HepG2 (cell line): ENCODE data around the gene PELI3. TPM values are rescaled to one million over a fixed set of nuclear protein-coding genes. Genes with fewer than 3 reads are reported as not detected.

Experiments used
- HDAC6 ChIP-seq: fragments of 200-600 bp; sonication (generic); IDR thresholded peaks from 2 replicates; pipeline ENCODE4 v1.7.0; 2017; ENCODE audit warnings: mild to moderate bottlenecking, antibody characterized with exemption, low read length, low read depth
- IRF1 ChIP-seq: sonication (generic); formaldehyde crosslinking; IDR thresholded peaks from 2 replicates; pipeline ENCODE4 v1.4.0; 2020; ENCODE audit warnings: low read depth, mild to moderate bottlenecking, missing genetic modification reagents
- KAT2B ChIP-seq: fragments of 150-350 bp; IDR thresholded peaks from 2 replicates; pipeline ENCODE4 v1.6.1; 2014; ENCODE audit warnings: low read depth, low read length, borderline replicate concordance
- KDM2A ChIP-seq: sonication (generic); formaldehyde crosslinking; IDR thresholded peaks from 2 replicates; pipeline ENCODE4 v1.4.0; 2020; ENCODE audit warnings: low read depth, missing genetic modification reagents, borderline replicate concordance
- KLF11 ChIP-seq: IDR thresholded peaks from 2 replicates; pipeline ENCODE4 v1.6.1; 2016; ENCODE audit warnings: missing compliant biosample characterization
- MEIS2 ChIP-seq: sonication (generic); formaldehyde crosslinking; IDR thresholded peaks from 2 replicates; pipeline ENCODE4 v1.9.0; 2021; ENCODE audit warnings: mild to moderate bottlenecking, missing genetic modification reagents
- MXD4 ChIP-seq: IDR thresholded peaks from 2 replicates; pipeline ENCODE4 v1.6.1; 2016; ENCODE audit warnings: mild to moderate bottlenecking, missing biosample characterization, missing genetic modification reagents
- MYNN ChIP-seq: sonication (generic); formaldehyde crosslinking; IDR thresholded peaks from 2 replicates; pipeline ENCODE4 v1.4.0; 2020; ENCODE audit warnings: mild to moderate bottlenecking, low read depth, missing genetic modification reagents
- NPAS2 ChIP-seq: sonication (generic); formaldehyde crosslinking; IDR thresholded peaks from 2 replicates; pipeline ENCODE4 v1.8.0; 2022; ENCODE audit warnings: mild to moderate bottlenecking, missing genetic modification reagents, borderline replicate concordance
- PITX1 ChIP-seq: sonication (generic); formaldehyde crosslinking; IDR thresholded peaks from 2 replicates; pipeline ENCODE4 v1.5.1; 2020; ENCODE audit warnings: mild to moderate bottlenecking, missing genetic modification reagents
- RNF219 ChIP-seq: sonication (generic); formaldehyde crosslinking; IDR thresholded peaks from 2 replicates; pipeline ENCODE4 v1.5.0; 2020; ENCODE audit warnings: mild to moderate bottlenecking, missing genetic modification reagents
- SIX4 ChIP-seq: sonication (generic); formaldehyde crosslinking; IDR thresholded peaks from 2 replicates; pipeline ENCODE4 v1.4.0; 2020; ENCODE audit warnings: missing genetic modification reagents
- SNAI1 ChIP-seq: sonication (generic); formaldehyde crosslinking; IDR thresholded peaks from 2 replicates; pipeline ENCODE4 v1.5.0; 2020; ENCODE audit warnings: mild to moderate bottlenecking, missing genetic modification reagents, borderline replicate concordance
- ZKSCAN5 ChIP-seq: sonication (generic); formaldehyde crosslinking; IDR thresholded peaks from 2 replicates; pipeline ENCODE4 v1.5.1; 2020; ENCODE audit warnings: mild to moderate bottlenecking, missing genetic modification reagents
- ZNF101 ChIP-seq: sonication (generic); formaldehyde crosslinking; IDR thresholded peaks from 2 replicates; pipeline ENCODE4 v1.4.0; 2020; ENCODE audit warnings: mild to moderate bottlenecking, low read depth, missing genetic modification reagents, borderline replicate concordance
- ZNF263 ChIP-seq: sonication (generic); formaldehyde crosslinking; IDR thresholded peaks from 2 replicates; pipeline ENCODE4 v1.4.0; 2020; ENCODE audit warnings: missing genetic modification reagents
- ZNF331 ChIP-seq: sonication (generic); formaldehyde crosslinking; IDR thresholded peaks from 2 replicates; pipeline ENCODE4 v1.4.0; 2020; ENCODE audit warnings: missing genetic modification reagents
- ZNF33B ChIP-seq: sonication (generic); formaldehyde crosslinking; IDR thresholded peaks from 2 replicates; pipeline ENCODE4 v1.5.1; 2020; ENCODE audit warnings: mild to moderate bottlenecking, missing genetic modification reagents
- ZNF512B ChIP-seq: sonication (generic); formaldehyde crosslinking; IDR thresholded peaks from 2 replicates; pipeline ENCODE4 v1.5.1; 2020; ENCODE audit warnings: missing genetic modification reagents, mild to moderate bottlenecking, borderline replicate concordance
- ZNF724P ChIP-seq: sonication (generic); formaldehyde crosslinking; IDR thresholded peaks from 2 replicates; pipeline ENCODE4 v1.8.0; 2022; ENCODE audit warnings: missing genetic modification reagents, borderline replicate concordance
- ZNF781 ChIP-seq: sonication (generic); formaldehyde crosslinking; IDR thresholded peaks from 2 replicates; pipeline ENCODE4 v1.5.1; 2020; ENCODE audit warnings: borderline replicate concordance, mild to moderate bottlenecking, missing genetic modification reagents; ENCODE audit errors: not compliant biosample characterization
- ZSCAN20 ChIP-seq: sonication (generic); formaldehyde crosslinking; IDR thresholded peaks from 2 replicates; pipeline ENCODE4 v1.4.0; 2020; ENCODE audit warnings: missing genetic modification reagents, mild to moderate bottlenecking, borderline replicate concordance
- polyA plus RNA-seq, 8 experiments: library from polyadenylated mRNA; depleted of rRNA in 3 of 8; stranded (reverse) in 7 of 8; unstranded in 1 of 8; fragments of >200 nt; fragmentation: Illumina TruSeq in 4 of 8; extraction: Trizol in 4 of 8; gene quantifications; 2 replicates each; pipeline versions ENCODE4 v1.2.1 to v1.2.3, GENCODE V29; 2011 to 2016; ENCODE audit warnings: low read depth in 4 of 8, missing spikeins in 1 of 8, mixed read lengths in 1 of 8; ENCODE audit not compliant: insufficient read depth in 1 of 8
- total RNA-seq, 5 experiments: library from RNA; depleted of rRNA; stranded (reverse); fragments of >200 nt; fragmentation: Illumina TruSeq; extraction: Trizol; gene quantifications; 2 replicates each; pipeline ENCODE4 v1.2.3, GENCODE V29; 2016; ENCODE audit warnings: low read depth in 1 of 5

PELI3 gene
- total and polyA plus RNA-seq, 2 of the 13 experiments (the other 11 are each of a cell fraction or from before 2014, with no cell fraction given): 2.0 to 4.0 TPM

GRCh38 chr11:66438504-66439466 is 27.9 kb upstream of the PELI3 start, which contains the start of gene MRPL11 (continued):
- TF ChIP-seq KDM2A: peak; percentile 63; the same call in 1 of the 2 replicates
- TF ChIP-seq ZNF781 (CRISPR knock-in tag): peak; percentile 68
- TF ChIP-seq MYNN (CRISPR knock-in tag): no peak
- no peak for TF ChIP-seq NPAS2 (CRISPR knock-in tag)
- no peak for TF ChIP-seq ZNF724P
- TF ChIP-seq ZNF331 (CRISPR knock-in tag): peak; percentile 49; the same call in 1 of the 2 replicates
- peak; percentile 84; the same call in 1 of the 2 replicates for TF ChIP-seq HDAC6
- TF ChIP-seq ZNF101 (CRISPR knock-in tag): no peak
- no peak for TF ChIP-seq IRF1 (CRISPR knock-in tag)
- no peak for TF ChIP-seq KAT2B
- peak; percentile 89; the same call in 1 of the 2 replicates for TF ChIP-seq PITX1
- no peak for TF ChIP-seq ZNF263 (CRISPR knock-in tag)
- TF ChIP-seq MEIS2 (CRISPR knock-in tag): no peak
- 0 out of 2 replicates have a peak, but pooled peaks have one; percentile 17 for TF ChIP-seq KLF11
- TF ChIP-seq ZNF33B (CRISPR knock-in tag): peak; percentile 30; the same call in 1 of the 2 replicates
- TF ChIP-seq ZSCAN20 (CRISPR knock-in tag): 0 out of 2 replicates have a peak, but pooled peaks have one; percentile 53
- no peak for TF ChIP-seq ZNF512B (CRISPR knock-in tag)
- no peak for TF ChIP-seq SIX4 (CRISPR knock-in tag)
- no peak for TF ChIP-seq ZKSCAN5 (CRISPR knock-in tag)
- TF ChIP-seq MXD4 (CRISPR knock-in tag): peak; percentile 47; the same call in 1 of the 2 replicates
- TF ChIP-seq RNF219 (CRISPR knock-in tag): no peak
- no peak for TF ChIP-seq SNAI1 (CRISPR knock-in tag)
